Measurements from ENCODE around the gene SV2C.

- TF ChIP-seq, protein P1, sequence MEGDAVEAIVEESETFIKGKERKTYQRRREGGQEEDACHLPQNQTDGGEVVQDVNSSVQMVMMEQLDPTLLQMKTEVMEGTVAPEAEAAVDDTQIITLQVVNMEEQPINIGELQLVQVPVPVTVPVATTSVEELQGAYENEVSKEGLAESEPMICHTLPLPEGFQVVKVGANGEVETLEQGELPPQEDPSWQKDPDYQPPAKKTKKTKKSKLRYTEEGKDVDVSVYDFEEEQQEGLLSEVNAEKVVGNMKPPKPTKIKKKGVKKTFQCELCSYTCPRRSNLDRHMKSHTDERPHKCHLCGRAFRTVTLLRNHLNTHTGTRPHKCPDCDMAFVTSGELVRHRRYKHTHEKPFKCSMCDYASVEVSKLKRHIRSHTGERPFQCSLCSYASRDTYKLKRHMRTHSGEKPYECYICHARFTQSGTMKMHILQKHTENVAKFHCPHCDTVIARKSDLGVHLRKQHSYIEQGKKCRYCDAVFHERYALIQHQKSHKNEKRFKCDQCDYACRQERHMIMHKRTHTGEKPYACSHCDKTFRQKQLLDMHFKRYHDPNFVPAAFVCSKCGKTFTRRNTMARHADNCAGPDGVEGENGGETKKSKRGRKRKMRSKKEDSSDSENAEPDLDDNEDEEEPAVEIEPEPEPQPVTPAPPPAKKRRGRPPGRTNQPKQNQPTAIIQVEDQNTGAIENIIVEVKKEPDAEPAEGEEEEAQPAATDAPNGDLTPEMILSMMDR (IDR thresholded peaks at IDR 0.05), result no peak
- TF ChIP-seq POLR2A (IDR thresholded peaks at IDR 0.05), result no peak
Observed at GRCh38 chr5:76153271-76153670, 70.1 kb downstream of the SV2C start.

Data from testis (tissue), 2 donors.